Endodermal cell (in vitro differentiated cells): ENCODE data around the gene SCYGR3. TPM values are rescaled to one million over a fixed set of nuclear protein-coding genes. Genes with fewer than 3 reads are reported as not detected.

Experiments used
- DNase-seq: peaks from one replicate; pipeline ENCODE4 v3.0.0-alpha.2; 2017
- H3K27ac ChIP-seq: 2 replicates; pipeline ENCODE4 v1.5.1; 2013; ENCODE audit warnings: mild to moderate bottlenecking, low read depth, low read length, moderate library complexity
- H3K27me3 ChIP-seq: 2 replicates; pipeline ENCODE4 v1.6.1; 2013; ENCODE audit warnings: mild to moderate bottlenecking, low read length, moderate library complexity; ENCODE audit not compliant: insufficient read depth, control insufficient read depth, poor library complexity, severe bottlenecking
- H3K36me3 ChIP-seq: 2 replicates; pipeline ENCODE4 v1.7.0; 2013; ENCODE audit warnings: mild to moderate bottlenecking, low read length, moderate library complexity; ENCODE audit not compliant: control insufficient read depth, insufficient read depth
- H3K4me1 ChIP-seq: one replicate; pipeline ENCODE4 v1.7.0; 2013; ENCODE audit warnings: low read length; ENCODE audit not compliant: control insufficient read depth, insufficient read depth
- H3K4me3 ChIP-seq: 2 replicates; pipeline ENCODE4 v1.5.1; 2013; ENCODE audit warnings: mild to moderate bottlenecking, low read length, moderate library complexity
- H3K9ac ChIP-seq: 2 replicates; pipeline ENCODE4 v1.6.1; 2013; ENCODE audit warnings: mild to moderate bottlenecking, low read length, moderate library complexity; ENCODE audit not compliant: poor library complexity, severe bottlenecking; ENCODE audit errors: extremely low read depth
- H3K9me3 ChIP-seq: 2 replicates; pipeline ENCODE4 v1.6.1; 2013; ENCODE audit warnings: mild to moderate bottlenecking, low read length, moderate library complexity; ENCODE audit not compliant: control insufficient read depth
- H3K27ac Mint-ChIP-seq: 2 replicates; pipeline ENCODE4 v1.8.0; 2020; ENCODE audit warnings: mixed read lengths
- H3K27me3 Mint-ChIP-seq: 2 replicates; pipeline ENCODE4 v1.8.0; 2021; ENCODE audit warnings: mild to moderate bottlenecking, mixed read lengths; ENCODE audit not compliant: insufficient read depth
- H3K36me3 Mint-ChIP-seq: 2 replicates; pipeline ENCODE4 v1.8.0; 2020; ENCODE audit warnings: low read depth, mixed read lengths
- H3K4me1 Mint-ChIP-seq: 2 replicates; pipeline ENCODE4 v1.8.0; 2020; ENCODE audit warnings: mixed read lengths
- H3K4me3 Mint-ChIP-seq: 2 replicates; pipeline ENCODE4 v1.8.0; 2020; ENCODE audit warnings: mild to moderate bottlenecking, moderate library complexity, mixed read lengths
- H3K9me3 Mint-ChIP-seq: 2 replicates; pipeline ENCODE4 v1.8.0; 2020; ENCODE audit warnings: mild to moderate bottlenecking, mixed read lengths
- WGBS, 2 experiments: methylation state at CpG; one replicate each; pipeline versions ENCODE4 v1.1.5 to v1.1.7; 2013; ENCODE audit warnings: missing lambda C conversion rate in 2 of 2, mixed read lengths in 1 of 2; ENCODE audit not compliant: insufficient coverage in 1 of 2, insufficient read length in 1 of 2; 5-methylcytosine and 5-hydroxymethylcytosine counted together
- total RNA-seq, 2 donors: library from RNA; stranded (reverse); fragmentation: NEBNext Ultra II Directional in 1 of 2; extraction: Animal tissue kit (Norgen Biotek cat#: 25700) in 1 of 2; gene quantifications; 2 replicates in 1 of 2; 3 replicates in 1 of 2; pipeline ENCODE4 v1.2.1, GENCODE V29; 2021
- TF ChIP-seq, protein P1 (sequence below): fragments of 200-600 bp; sonication (generic); conservative IDR thresholded peaks from 2 replicates; pipeline ENCODE4 v1.5.0; 2021; ENCODE audit warnings: antibody characterized with exemption, mild to moderate bottlenecking

The SCYGR3 gene
- total RNA-seq, 2 donors from 2014 or later: not detected

DNA sequence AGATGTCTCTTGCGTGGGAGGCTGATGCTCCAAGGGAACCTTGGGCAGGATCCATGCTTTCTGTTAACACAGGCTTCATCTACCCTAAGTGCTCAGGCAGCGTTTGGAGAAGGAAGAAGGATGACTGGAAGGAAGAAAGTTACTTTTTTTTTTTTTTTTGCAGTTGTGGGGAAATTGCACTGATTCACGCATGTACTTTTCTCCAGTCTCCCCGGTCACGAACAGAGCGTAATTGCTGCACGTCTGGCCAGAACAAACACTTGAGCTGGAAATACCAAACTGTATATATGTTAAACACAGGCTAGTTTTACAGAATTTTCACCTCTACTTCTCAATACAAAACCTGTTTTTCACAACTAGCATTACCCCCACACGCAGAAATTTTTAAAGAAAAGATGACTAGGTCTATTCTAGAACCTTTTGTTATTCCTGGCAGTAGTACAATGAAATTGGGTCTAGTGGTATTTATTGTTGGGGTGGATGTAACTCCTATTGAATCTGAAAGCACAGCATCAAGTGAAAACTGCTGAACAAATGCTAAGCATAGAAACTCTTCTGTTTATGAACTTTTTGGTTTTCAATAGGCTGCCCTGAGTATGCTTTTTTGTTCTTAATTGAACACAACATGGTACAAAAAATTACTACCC is 42.7 kb upstream of the SCYGR3 start:
- Histone ChIP-seq H3K9ac (no peak overlapping the region), H3K9me3 (no peaks in the 10 kb centered on the region), H3K4me1 (peaks cover 9% of the 10 kb centered on the region), H3K27ac (no peak overlapping the region), H3K4me3 (no peak overlapping the region), H3K36me3 (no peaks in the 10 kb centered on the region), H3K27me3 (no peaks in the 10 kb centered on the region)
- H3K36me3 Mint-ChIP-seq: no peaks in the 10 kb centered on the region
- no peak for DNase-seq
- TF ChIP-seq, protein P1, sequence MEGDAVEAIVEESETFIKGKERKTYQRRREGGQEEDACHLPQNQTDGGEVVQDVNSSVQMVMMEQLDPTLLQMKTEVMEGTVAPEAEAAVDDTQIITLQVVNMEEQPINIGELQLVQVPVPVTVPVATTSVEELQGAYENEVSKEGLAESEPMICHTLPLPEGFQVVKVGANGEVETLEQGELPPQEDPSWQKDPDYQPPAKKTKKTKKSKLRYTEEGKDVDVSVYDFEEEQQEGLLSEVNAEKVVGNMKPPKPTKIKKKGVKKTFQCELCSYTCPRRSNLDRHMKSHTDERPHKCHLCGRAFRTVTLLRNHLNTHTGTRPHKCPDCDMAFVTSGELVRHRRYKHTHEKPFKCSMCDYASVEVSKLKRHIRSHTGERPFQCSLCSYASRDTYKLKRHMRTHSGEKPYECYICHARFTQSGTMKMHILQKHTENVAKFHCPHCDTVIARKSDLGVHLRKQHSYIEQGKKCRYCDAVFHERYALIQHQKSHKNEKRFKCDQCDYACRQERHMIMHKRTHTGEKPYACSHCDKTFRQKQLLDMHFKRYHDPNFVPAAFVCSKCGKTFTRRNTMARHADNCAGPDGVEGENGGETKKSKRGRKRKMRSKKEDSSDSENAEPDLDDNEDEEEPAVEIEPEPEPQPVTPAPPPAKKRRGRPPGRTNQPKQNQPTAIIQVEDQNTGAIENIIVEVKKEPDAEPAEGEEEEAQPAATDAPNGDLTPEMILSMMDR: no peak
- 92 to 100% methylated on average over 3 to 8 of the region's 8 CpGs for WGBS, 2 experiments
- no peaks in the 10 kb centered on the region for H3K27me3 Mint-ChIP-seq
- H3K27ac Mint-ChIP-seq: no peak overlapping the region
- peaks cover 15% of the 10 kb centered on the region for H3K4me1 Mint-ChIP-seq
- H3K9me3 Mint-ChIP-seq: no peaks in the 10 kb centered on the region
- no peak overlapping the region for H3K4me3 Mint-ChIP-seq

DNA sequence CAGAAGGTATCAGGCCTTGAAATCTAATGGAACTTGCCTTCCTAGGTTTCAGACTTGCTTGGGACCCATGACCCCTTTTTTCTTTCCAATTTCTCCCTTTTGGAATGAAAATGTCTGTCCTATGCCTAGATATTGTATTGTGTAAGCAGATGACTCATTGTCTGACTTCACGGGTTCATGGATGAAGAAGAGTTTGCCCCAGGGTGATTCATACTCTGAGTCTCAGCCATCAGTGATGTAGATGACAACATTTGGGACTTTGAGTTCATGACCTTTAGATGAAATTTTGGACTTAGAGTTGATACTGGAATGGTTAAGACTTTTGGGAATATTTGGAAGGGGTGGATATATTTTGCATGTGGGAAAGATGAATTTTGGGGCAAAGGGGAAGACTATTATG is 40.8 kb upstream of the SCYGR3 start:
- no peak overlapping the region for H3K4me3 ChIP-seq
- no peaks in the 10 kb centered on the region for H3K4me1 ChIP-seq
- no peak for DNase-seq
- H3K36me3 Mint-ChIP-seq: no peaks in the 10 kb centered on the region
- H3K4me1 Mint-ChIP-seq: no peaks in the 10 kb centered on the region
- no peak overlapping the region for H3K27ac ChIP-seq
- TF ChIP-seq, protein P1: no peak
- WGBS, 2 experiments: 93 to 100% methylated on average over 1 of the region's 1 CpG
- H3K27me3 Mint-ChIP-seq: no peaks in the 10 kb centered on the region
- H3K4me3 Mint-ChIP-seq: no peak overlapping the region
- no peak overlapping the region for H3K27ac Mint-ChIP-seq
- H3K27me3 ChIP-seq: no peaks in the 10 kb centered on the region
- no peaks in the 10 kb centered on the region for H3K36me3 ChIP-seq
- no peak overlapping the region for H3K9ac ChIP-seq
- H3K9me3 Mint-ChIP-seq: no peaks in the 10 kb centered on the region
- H3K9me3 ChIP-seq: no peaks in the 10 kb centered on the region

DNA sequence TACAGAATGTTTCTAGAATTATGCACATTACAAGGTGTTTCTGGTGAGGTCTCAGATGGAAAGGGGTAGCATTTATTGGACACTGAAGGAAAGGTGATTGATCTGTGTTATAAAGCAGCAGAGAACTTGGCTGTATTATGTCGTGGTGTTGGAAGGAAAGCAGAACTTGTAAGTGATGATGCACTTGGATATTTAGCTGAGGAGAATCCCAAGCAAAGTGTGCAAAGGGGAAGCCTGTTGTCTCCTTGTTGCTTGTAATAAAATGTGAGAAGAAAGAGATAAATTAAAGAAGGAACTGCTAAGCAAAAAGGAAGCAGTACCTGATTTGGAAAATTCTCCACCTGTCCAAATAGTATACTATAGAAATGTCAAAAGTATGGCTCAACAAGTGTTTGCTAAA is 39.8 kb upstream of the SCYGR3 start:
- no peaks in the 10 kb centered on the region for H3K36me3 Mint-ChIP-seq
- no peak overlapping the region for H3K27ac Mint-ChIP-seq

More for the DNA sequence above, 39.8 kb upstream of the SCYGR3 start:
- Histone ChIP-seq H3K36me3 (no peaks in the 10 kb centered on the region), H3K27me3 (no peaks in the 10 kb centered on the region), H3K27ac (no peak overlapping the region), H3K4me3 (no peak overlapping the region), H3K4me1 (no peaks in the 10 kb centered on the region), H3K9ac (no peak overlapping the region), H3K9me3 (no peaks in the 10 kb centered on the region)
- Mint-ChIP-seq H3K9me3 (no peaks in the 10 kb centered on the region), H3K27me3 (no peaks in the 10 kb centered on the region), H3K4me1 (no peaks in the 10 kb centered on the region), H3K4me3 (no peak overlapping the region)
- TF ChIP-seq, protein P1: no peak
- WGBS, 2 experiments: 74 to 91% methylated on average over 1 of the region's 1 CpG
- DNase-seq: no peak
